ENCODE results near the gene ADCYAP1R1. TPM values are rescaled to one million over a fixed set of nuclear protein-coding genes. Genes with fewer than 3 reads are reported as not detected.

Gene ADCYAP1R1
- total RNA-seq, 2 donors from 2014 or later, result 1.4 to 2.5 TPM

- no peaks in the 10 kb centered on the region for H3K9me3 ChIP-seq
- no peaks in the 10 kb centered on the region for H3K4me1 ChIP-seq (ENCODE audit: control insufficient read depth in 1 of 2, low read depth in 2 of 2)
- no peak for DNase-seq (ENCODE audit: low spot score)
- no peaks in the 10 kb centered on the region for H3K27me3 ChIP-seq (replicated peaks; ENCODE audit: insufficient read depth)
- H3K27ac ChIP-seq, result no peak overlapping the region
- no peak for TF ChIP-seq CTCF (IDR thresholded peaks at IDR 0.05)
- no peak overlapping the region for H3K4me3 ChIP-seq
- no peak for ATAC-seq (ENCODE audit: insufficient number of reproducible peaks, low FRiP score, low read depth)
- H3K36me3 ChIP-seq, result no peaks in the 10 kb centered on the region
Measured at GRCh38 chr7:31007634-31008033, 44.5 kb upstream of the ADCYAP1R1 start.

- no peak for TF ChIP-seq CTCF (IDR thresholded peaks at IDR 0.05)
- Histone ChIP-seq H3K4me1 (ENCODE audit: control insufficient read depth in 1 of 2, low read depth in 2 of 2) (no peaks in the 10 kb centered on the region), H3K9me3 (no peaks in the 10 kb centered on the region), H3K36me3 (no peaks in the 10 kb centered on the region), H3K27me3 (replicated peaks; ENCODE audit: insufficient read depth) (no peaks in the 10 kb centered on the region), H3K4me3 (no peak overlapping the region), H3K27ac (no peak overlapping the region)
- ATAC-seq (ENCODE audit: insufficient number of reproducible peaks, low FRiP score, low read depth), result no peak
- DNase-seq (ENCODE audit: low spot score), result no peak
Measured at GRCh38 chr7:31014826-31015225, 37.3 kb upstream of the ADCYAP1R1 start.

- ATAC-seq (ENCODE audit: insufficient number of reproducible peaks, low FRiP score, low read depth) (no peak), DNase-seq (ENCODE audit: low spot score) (no peak)
- no peak for TF ChIP-seq CTCF (IDR thresholded peaks at IDR 0.05)
- Histone ChIP-seq H3K36me3 (no peaks in the 10 kb centered on the region), H3K27ac (no peak overlapping the region), H3K4me3 (no peak overlapping the region), H3K4me1 (ENCODE audit: control insufficient read depth in 1 of 2, low read depth in 2 of 2) (no peaks in the 10 kb centered on the region), H3K27me3 (replicated peaks; ENCODE audit: insufficient read depth) (no peaks in the 10 kb centered on the region), H3K9me3 (no peaks in the 10 kb centered on the region)
Measured at GRCh38 chr7:31017032-31017675, 35.0 kb upstream of the ADCYAP1R1 start.

- Histone ChIP-seq H3K36me3 (no peaks in the 10 kb centered on the region), H3K4me1 (ENCODE audit: control insufficient read depth in 1 of 2, low read depth in 2 of 2) (no peaks in the 10 kb centered on the region), H3K27me3 (replicated peaks; ENCODE audit: insufficient read depth) (no peaks in the 10 kb centered on the region), H3K27ac (no peak overlapping the region), H3K4me3 (no peak overlapping the region), H3K9me3 (no peaks in the 10 kb centered on the region)
- ATAC-seq (ENCODE audit: insufficient number of reproducible peaks, low FRiP score, low read depth) (no peak), DNase-seq (ENCODE audit: low spot score) (no peak)
- TF ChIP-seq CTCF (IDR thresholded peaks at IDR 0.05), result no peak
Measured at GRCh38 chr7:31017721-31018120, 34.4 kb upstream of the ADCYAP1R1 start.

- Histone ChIP-seq H3K9me3 (no peaks in the 10 kb centered on the region), H3K27ac (no peak overlapping the region), H3K36me3 (no peaks in the 10 kb centered on the region), H3K4me3 (no peak overlapping the region), H3K27me3 (replicated peaks; ENCODE audit: insufficient read depth) (no peaks in the 10 kb centered on the region), H3K4me1 (ENCODE audit: control insufficient read depth in 1 of 2, low read depth in 2 of 2) (no peaks in the 10 kb centered on the region)
- DNase-seq (ENCODE audit: low spot score) (no peak), ATAC-seq (ENCODE audit: insufficient number of reproducible peaks, low FRiP score, low read depth) (no peak)
- no peak for TF ChIP-seq CTCF (IDR thresholded peaks at IDR 0.05)
Measured at GRCh38 chr7:31019509-31019908, 32.6 kb upstream of the ADCYAP1R1 start.

Measured in thoracic aorta (tissue), 2 donors.